HCT116 (cell line): ENCODE data around the gene MXRA8. TPM values are rescaled to one million over a fixed set of nuclear protein-coding genes. Genes with fewer than 3 reads are reported as not detected.
A peak's percentile ranks its signal among the peaks of the same experiment; 100 is the strongest.

Source experiments
- ATAC-seq: fragments of 200-7000 bp; cut with Tn5 transposase; 2 replicates; pipeline ENCODE4 v1.9.1; 2020; ENCODE audit warnings: mild to moderate bottlenecking, moderate library complexity
- BruUV-seq: library from RNA; stranded (reverse); fragments of 400-500 nt; replicated peaks from 2 replicates; lab custom pipeline; 2021; lab: Mats Ljungman, UMichigan
- CTCF ChIA-PET: fragments of 300-600 bp; sonication (Branson Sonifier 250); formaldehyde crosslinking; loops from one replicate; lab custom pipeline; 2021; ENCODE audit warnings: antibody characterized with exemption; lab: Charles Lee
- POLR2A ChIA-PET: fragments of 300-600, 350-600 bp; sonication (Branson Sonifier 250); formaldehyde crosslinking; loops from one replicate; lab custom pipeline; 2021; ENCODE audit warnings: antibody characterized with exemption; lab: Charles Lee
- RAD21 ChIA-PET, 2 experiments: fragments of 300-600 bp; sonication (Branson Sonifier 250); formaldehyde crosslinking; loops; one replicate each; lab custom pipeline; 2023; ENCODE audit warnings: low total read pairs in 2 of 2; ENCODE audit not compliant: uncharacterized antibody in 2 of 2, unreplicated experiment in 2 of 2, low non-redundant PET in 1 of 2; lab: Charles Lee
- DNase-seq: peaks from one replicate; pipeline ENCODE4 v3.0.0-alpha.2; 2010; ENCODE audit warnings: low read depth, low spot score
- H2AFZ ChIP-seq: fragments of 200-600 bp; shearing (Covaris generic), sonication (generic); 2 replicates; pipeline ENCODE4 v1.6.1; 2017; ENCODE audit warnings: low read depth, mixed run types, mixed read lengths, antibody characterized with exemption, low read length; ENCODE audit not compliant: poor library complexity, severe bottlenecking
- H3K27ac ChIP-seq: 2 replicates; pipeline ENCODE4 v1.5.1; 2012; ENCODE audit warnings: low read depth, low read length
- H3K27me3 ChIP-seq: fragments of 200-600 bp; sonication (generic); 2 replicates; pipeline ENCODE4 v1.6.1; 2016; ENCODE audit warnings: mixed run types, low read length, mixed read lengths; ENCODE audit not compliant: insufficient read depth
- H3K36me3 ChIP-seq, 2 experiments: fragments of 200-500 bp in 1 of 2; fragments of 200-600 bp in 1 of 2; sonication (Bioruptor generic) in 1 of 2; sonication (generic) in 1 of 2; 2 replicates each; pipeline versions ENCODE4 v1.5.1 to v1.6.1; 2014 to 2016; ENCODE audit warnings: low read length in 2 of 2, inconsistent platforms in 1 of 2, mixed read lengths in 1 of 2, mixed run types in 1 of 2; ENCODE audit not compliant: insufficient read depth in 2 of 2, control insufficient read depth in 1 of 2
- H3K4me1 ChIP-seq, 2 experiments: fragments of 200-600 bp in 1 of 2; sonication (generic) in 1 of 2; 2 replicates each; pipeline versions ENCODE4 v1.5.1 to v1.6.1; 2012 to 2017; ENCODE audit warnings: low read length in 2 of 2, inconsistent platforms in 1 of 2, mild to moderate bottlenecking in 1 of 2, mixed read lengths in 1 of 2, mixed run types in 1 of 2, moderate library complexity in 1 of 2; ENCODE audit not compliant: insufficient read depth in 2 of 2, control insufficient read depth in 1 of 2
- H3K4me2 ChIP-seq: fragments of 200-600 bp; sonication (generic); 2 replicates; pipeline ENCODE4 v1.6.1; 2017; ENCODE audit warnings: mixed run types, low read length, mixed read lengths
- H3K4me3 ChIP-seq, 2 experiments: fragments of 200-600 bp in 1 of 2; sonication (generic) in 1 of 2; replicated peaks in 1 of 2; 2 replicates each; pipeline ENCODE4 v1.5.1; 2011 to 2016; ENCODE audit warnings: low read length in 2 of 2, control low read depth in 1 of 2, low read depth in 1 of 2, mild to moderate bottlenecking in 1 of 2, mixed read lengths in 1 of 2, mixed run types in 1 of 2
- H3K79me2 ChIP-seq: fragments of 200-600 bp; sonication (generic); 2 replicates; pipeline ENCODE4 v1.6.1; 2017; ENCODE audit warnings: mild to moderate bottlenecking, mixed run types, low read length, moderate library complexity, mixed read lengths; ENCODE audit not compliant: insufficient read depth
- H3K9ac ChIP-seq: fragments of 200-600 bp; sonication (generic); 2 replicates; pipeline ENCODE4 v1.6.1; 2016; ENCODE audit warnings: low read length, mixed read lengths
- H3K9me2 ChIP-seq: fragments of 200-600 bp; sonication (generic), shearing (Covaris generic); 2 replicates; pipeline ENCODE4 v1.6.1; 2017; ENCODE audit warnings: mixed run types, mild to moderate bottlenecking, moderate library complexity; ENCODE audit not compliant: insufficient read depth
- H3K9me3 ChIP-seq, 2 experiments: fragments of 200-500 bp in 1 of 2; fragments of 200-600 bp in 1 of 2; sonication (Bioruptor generic) in 1 of 2; sonication (generic) in 1 of 2; 2 replicates each; pipeline ENCODE4 v1.6.1; 2014 to 2017; ENCODE audit warnings: low read length in 2 of 2, mixed read lengths in 2 of 2, inconsistent platforms in 1 of 2, low read depth in 1 of 2, mild to moderate bottlenecking in 1 of 2, mixed run types in 1 of 2, moderate library complexity in 1 of 2; ENCODE audit not compliant: control insufficient read depth in 1 of 2, insufficient read depth in 1 of 2
- H4K20me1 ChIP-seq: fragments of 200-600 bp; sonication (generic), shearing (Covaris generic); 2 replicates; pipeline ENCODE4 v1.6.1; 2017; ENCODE audit warnings: mixed run types, mild to moderate bottlenecking, moderate library complexity; ENCODE audit not compliant: insufficient read depth
- EGR1 ChIP-seq: IDR thresholded peaks from 2 replicates; pipeline ENCODE4 v1.6.1; 2012; ENCODE audit warnings: low read depth
- ELF1 ChIP-seq: IDR thresholded peaks from 2 replicates; pipeline ENCODE4 v1.6.1; 2012; ENCODE audit warnings: low read depth, borderline replicate concordance
- JUND ChIP-seq: IDR thresholded peaks from 2 replicates; pipeline ENCODE4 v1.6.1; 2012
- POLR2A ChIP-seq: IDR thresholded peaks from 2 replicates; pipeline ENCODE4 v1.7.0; 2011; ENCODE audit warnings: borderline replicate concordance; ENCODE audit not compliant: insufficient read depth, insufficient read length; ENCODE audit errors: extremely low read depth
- POLR2AphosphoS5 ChIP-seq: IDR thresholded peaks from 2 replicates; pipeline ENCODE4 v1.6.1; 2011; ENCODE audit warnings: mild to moderate bottlenecking, low read depth, low read length, moderate library complexity
- REST ChIP-seq: IDR thresholded peaks from 2 replicates; pipeline ENCODE4 v1.6.1; 2012; ENCODE audit warnings: low read depth
- SIN3A ChIP-seq: IDR thresholded peaks from 2 replicates; pipeline ENCODE4 v1.6.1; 2012; ENCODE audit warnings: low read depth
- SP1 ChIP-seq: IDR thresholded peaks from 2 replicates; pipeline ENCODE4 v1.6.1; 2012; ENCODE audit warnings: low read depth
- TCF7L2 ChIP-seq: IDR thresholded peaks from 2 replicates; pipeline ENCODE4 v1.7.0; 2011; ENCODE audit warnings: borderline replicate concordance, inconsistent platforms; ENCODE audit not compliant: insufficient read depth, insufficient read length; ENCODE audit errors: extremely low read depth
- YY1 ChIP-seq: IDR thresholded peaks from 2 replicates; pipeline ENCODE4 v1.6.1; 2011; ENCODE audit warnings: low read length, low read depth, moderate library complexity, mild to moderate bottlenecking; ENCODE audit not compliant: insufficient replicate concordance; ENCODE audit errors: extremely low read depth
- ZBTB33 ChIP-seq: IDR thresholded peaks from 2 replicates; pipeline ENCODE4 v1.6.1; 2011; ENCODE audit warnings: mild to moderate bottlenecking, low read length, moderate library complexity; ENCODE audit not compliant: insufficient replicate concordance; ENCODE audit errors: extremely low read depth
- ZFX ChIP-seq: fragments of 450-650 bp; IDR thresholded peaks from 2 replicates; pipeline ENCODE4 v1.6.1; 2017
- ZNF274 ChIP-seq: fragments of 200-500 bp; sonication (Bioruptor generic); IDR thresholded peaks from 2 replicates; pipeline ENCODE4 v1.6.1; 2014; ENCODE audit warnings: mild to moderate bottlenecking, low read depth, low read length, inconsistent platforms
- intact Hi-C: fragments of 100-400 bp; cut with micrococcal nuclease; formaldehyde crosslinking; loops from 2 replicates; pipeline ENCODE4 v1.10.0; 2022
- total RNA-seq: library from RNA; stranded (reverse); gene quantifications from one replicate; pipeline ENCODE4 v1.2.1, GENCODE V29; 2021; ENCODE audit not compliant: unreplicated experiment
- TF ChIP-seq, protein P1 (sequence below): IDR thresholded peaks from 2 replicates; pipeline ENCODE4 v1.6.1; 2012
- TF ChIP-seq, protein P2 (sequence below), 3 experiments: fragments of 200-600 bp in 1 of 3; sonication (generic) in 1 of 3; IDR thresholded peaks in 2 of 3; conservative IDR thresholded peaks in 1 of 3; 2 replicates each; pipeline ENCODE4 v1.5.1; 2012 to 2017; ENCODE audit warnings: low read depth in 2 of 3, low read length in 2 of 3, antibody characterized with exemption in 1 of 3, borderline replicate concordance in 1 of 3, control low read depth in 1 of 3, mild to moderate bottlenecking in 1 of 3, mixed read lengths in 1 of 3, mixed run types in 1 of 3, moderate library complexity in 1 of 3; ENCODE audit not compliant: insufficient read depth in 1 of 3

The MXRA8 gene
- total RNA-seq, 1 experiment from 2014 or later = 0.74 TPM

DNA sequence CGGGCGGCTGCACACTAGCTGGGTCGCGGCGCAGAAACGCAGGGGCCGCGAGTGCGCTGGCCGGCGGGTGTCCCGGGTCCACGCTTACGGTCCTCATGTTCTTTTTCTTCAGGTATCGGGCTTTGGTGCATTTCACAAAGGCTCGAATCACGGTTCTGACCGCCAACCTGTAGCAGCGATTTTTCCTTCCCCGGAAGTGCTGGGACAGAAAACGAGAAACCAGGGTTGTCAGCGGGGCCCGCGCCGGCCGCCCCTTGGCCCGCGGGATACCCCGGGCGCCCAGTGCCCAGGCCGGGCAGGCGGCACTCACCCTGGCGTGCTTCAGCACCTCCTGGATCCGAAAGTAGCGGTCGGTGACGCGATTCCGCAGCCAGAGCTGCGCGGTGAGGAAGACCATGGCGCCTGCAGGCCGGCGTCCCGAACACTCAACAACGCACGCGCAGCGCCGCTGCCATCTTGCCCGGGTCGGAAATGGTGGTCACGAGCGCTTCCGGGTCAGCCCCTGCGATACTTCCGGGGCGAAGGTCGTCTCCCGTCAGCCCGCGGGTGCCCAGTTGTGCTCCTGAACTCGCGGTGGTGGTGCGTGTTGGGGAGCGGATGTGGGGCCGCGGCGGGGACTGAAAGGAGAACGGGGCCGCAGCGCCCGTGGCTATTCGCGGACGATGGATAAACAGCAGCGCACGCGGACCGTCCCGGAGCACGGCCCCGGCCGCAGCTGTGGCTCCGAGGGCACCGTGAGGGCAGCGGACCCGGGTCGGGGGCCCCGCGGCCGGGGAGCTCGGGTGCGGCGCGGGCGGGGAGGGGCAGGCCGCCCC is 48.7 kb upstream of the MXRA8 start, which contains the start of gene MRPL20:
Gene MRPL20 (minus strand): TSS at position 473 of the 815 bp plus-strand sequence. CDS start 76 bp downstream, at position 397.
- peaks cover 65% of the 10 kb centered on the region for H3K79me2 ChIP-seq
- H3K4me2 ChIP-seq = peak within 1 kb of the TSS; percentile 95
- peak within 1 kb of the TSS; percentile 99 for H3K27ac ChIP-seq
- no TSS peak for BruUV-seq
- no peaks in the 10 kb centered on the region for H3K27me3 ChIP-seq
- H3K4me3 ChIP-seq = peak within 1 kb of the TSS; percentile 88 to 92
- H3K4me1 ChIP-seq = peaks cover 17 to 32% of the 10 kb centered on the region in 2 experiments
- POLR2A ChIA-PET = interaction anchor here (1.0 to 2.0 kb wide), 2 partner anchors 8 to 17 kb away, joined by 3 to 7 read pairs; partner anchors contain the start of gene CCNL2
- no peaks in the 10 kb centered on the region for H3K9me2 ChIP-seq
- CTCF ChIA-PET = interaction anchor here (0.8 kb wide), 2 partner anchors 34 to 98 kb away, joined by 3 read pairs; no protein-coding TSS in a partner anchor
- ATAC-seq = peak; percentile 86
- RAD21 ChIA-PET = interaction anchor here in 1 of 2 experiments (1.4 kb wide), 1 partner anchor 27 kb away, joined by 3 read pairs; no protein-coding TSS in a partner anchor
- intact Hi-C loops = loop anchor here (2.0 kb wide), 1 partner anchor 26 kb away; no protein-coding TSS in a partner anchor
- H3K9me3 ChIP-seq = peaks cover 0 to under 1% of the 10 kb centered on the region in 2 experiments; a peak in 1 of 4 replicates
- no peak within 1 kb of the TSS for H2AFZ ChIP-seq
- H3K36me3 ChIP-seq = peaks cover 9 to 32% of the 10 kb centered on the region in 2 experiments; a peak in 3 of 4 replicates
- TF ChIP-seq ZFX = peak; percentile 88; the same call in 1 of the 2 replicates
- no peak for TF ChIP-seq REST
- TF ChIP-seq ZNF274 = no peak
- peak; percentile 90 for TF ChIP-seq POLR2A
- TF ChIP-seq EGR1 = no peak
- TF ChIP-seq YY1 = peak; percentile 97
- peak; percentile 96 for TF ChIP-seq POLR2AphosphoS5
- TF ChIP-seq, protein P1, sequence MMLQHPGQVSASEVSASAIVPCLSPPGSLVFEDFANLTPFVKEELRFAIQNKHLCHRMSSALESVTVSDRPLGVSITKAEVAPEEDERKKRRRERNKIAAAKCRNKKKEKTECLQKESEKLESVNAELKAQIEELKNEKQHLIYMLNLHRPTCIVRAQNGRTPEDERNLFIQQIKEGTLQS = no peak
- no peak for TF ChIP-seq ZBTB33
- TF ChIP-seq, protein P2, sequence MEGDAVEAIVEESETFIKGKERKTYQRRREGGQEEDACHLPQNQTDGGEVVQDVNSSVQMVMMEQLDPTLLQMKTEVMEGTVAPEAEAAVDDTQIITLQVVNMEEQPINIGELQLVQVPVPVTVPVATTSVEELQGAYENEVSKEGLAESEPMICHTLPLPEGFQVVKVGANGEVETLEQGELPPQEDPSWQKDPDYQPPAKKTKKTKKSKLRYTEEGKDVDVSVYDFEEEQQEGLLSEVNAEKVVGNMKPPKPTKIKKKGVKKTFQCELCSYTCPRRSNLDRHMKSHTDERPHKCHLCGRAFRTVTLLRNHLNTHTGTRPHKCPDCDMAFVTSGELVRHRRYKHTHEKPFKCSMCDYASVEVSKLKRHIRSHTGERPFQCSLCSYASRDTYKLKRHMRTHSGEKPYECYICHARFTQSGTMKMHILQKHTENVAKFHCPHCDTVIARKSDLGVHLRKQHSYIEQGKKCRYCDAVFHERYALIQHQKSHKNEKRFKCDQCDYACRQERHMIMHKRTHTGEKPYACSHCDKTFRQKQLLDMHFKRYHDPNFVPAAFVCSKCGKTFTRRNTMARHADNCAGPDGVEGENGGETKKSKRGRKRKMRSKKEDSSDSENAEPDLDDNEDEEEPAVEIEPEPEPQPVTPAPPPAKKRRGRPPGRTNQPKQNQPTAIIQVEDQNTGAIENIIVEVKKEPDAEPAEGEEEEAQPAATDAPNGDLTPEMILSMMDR (IDR thresholded peaks at IDR 0.05 in 2 of 3, conservative IDR thresholded peaks at IDR 0.05 in 1 of 3; ENCODE audit: borderline replicate concordance in 1 of 3, insufficient read depth in 1 of 3, low read depth in 2 of 3, low read length in 2 of 3) = no peak
- TF ChIP-seq SIN3A = no peak
- no peak for TF ChIP-seq TCF7L2
- TF ChIP-seq SP1 = no peak
- no peak for TF ChIP-seq JUND
- TF ChIP-seq ELF1 = no peak
- H4K20me1 ChIP-seq = peaks cover 4% of the 10 kb centered on the region; the same call in 1 of the 2 replicates
- peak within 1 kb of the TSS; percentile 98 for H3K9ac ChIP-seq
- peak; percentile 73 for DNase-seq
